ENCODE measurements around the gene IP6K2. TPM values are rescaled to one million over a fixed set of nuclear protein-coding genes. Genes with fewer than 3 reads are reported as not detected.

Gene IP6K2
- total and polyA plus RNA-seq, 2 of the 13 experiments (the other 11 are each of a cell fraction or from before 2014, with no cell fraction given), result 85.5 to 112 TPM

- TF ChIP-seq KDM5B (CRISPR knock-in tag; IDR thresholded peaks at IDR 0.05; ENCODE audit: borderline replicate concordance), result peak; percentile 100
- TF ChIP-seq ARNTL (CRISPR knock-in tag; IDR thresholded peaks at IDR 0.05), result peak; percentile 98
- TF ChIP-seq ZNF143 (CRISPR knock-in tag; IDR thresholded peaks at IDR 0.05), result peak; percentile 81
- peak; percentile 31; the same call in 1 of the 2 replicates for TF ChIP-seq HCFC1 (IDR thresholded peaks at IDR 0.05; ENCODE audit: low read depth, low read length)
- TF ChIP-seq ZNF674 (CRISPR knock-in tag; IDR thresholded peaks at IDR 0.05; ENCODE audit: low read depth), result peak; percentile 100
- peak; percentile 97 for TF ChIP-seq JUN (CRISPR knock-in tag; IDR thresholded peaks at IDR 0.05)
- peak; percentile 95 for TF ChIP-seq SSRP1 (CRISPR knock-in tag; IDR thresholded peaks at IDR 0.05)
- TF ChIP-seq CREM (IDR thresholded peaks at IDR 0.05), result no peak
- TF ChIP-seq CREM (CRISPR knock-in tag; IDR thresholded peaks at IDR 0.05), result peak; percentile 85
- TF ChIP-seq ZNF225 (CRISPR knock-in tag; IDR thresholded peaks at IDR 0.05), result peak; percentile 100
- TF ChIP-seq, protein P1, sequence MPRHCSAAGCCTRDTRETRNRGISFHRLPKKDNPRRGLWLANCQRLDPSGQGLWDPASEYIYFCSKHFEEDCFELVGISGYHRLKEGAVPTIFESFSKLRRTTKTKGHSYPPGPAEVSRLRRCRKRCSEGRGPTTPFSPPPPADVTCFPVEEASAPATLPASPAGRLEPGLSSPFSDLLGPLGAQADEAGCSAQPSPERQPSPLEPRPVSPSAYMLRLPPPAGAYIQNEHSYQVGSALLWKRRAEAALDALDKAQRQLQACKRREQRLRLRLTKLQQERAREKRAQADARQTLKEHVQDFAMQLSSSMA (CRISPR knock-in tag; IDR thresholded peaks at IDR 0.05), result peak; percentile 98
- TF ChIP-seq ZNF703 (CRISPR knock-in tag; IDR thresholded peaks at IDR 0.05; ENCODE audit: borderline replicate concordance), result peak; percentile 100
- TF ChIP-seq LCORL (IDR thresholded peaks at IDR 0.05), result no peak
- peak; percentile 97 for TF ChIP-seq LCORL (CRISPR knock-in tag; IDR thresholded peaks at IDR 0.05)
- peak; percentile 100 for TF ChIP-seq ZNF614 (CRISPR knock-in tag; IDR thresholded peaks at IDR 0.05; ENCODE audit: borderline replicate concordance)
- TF ChIP-seq, protein P2, sequence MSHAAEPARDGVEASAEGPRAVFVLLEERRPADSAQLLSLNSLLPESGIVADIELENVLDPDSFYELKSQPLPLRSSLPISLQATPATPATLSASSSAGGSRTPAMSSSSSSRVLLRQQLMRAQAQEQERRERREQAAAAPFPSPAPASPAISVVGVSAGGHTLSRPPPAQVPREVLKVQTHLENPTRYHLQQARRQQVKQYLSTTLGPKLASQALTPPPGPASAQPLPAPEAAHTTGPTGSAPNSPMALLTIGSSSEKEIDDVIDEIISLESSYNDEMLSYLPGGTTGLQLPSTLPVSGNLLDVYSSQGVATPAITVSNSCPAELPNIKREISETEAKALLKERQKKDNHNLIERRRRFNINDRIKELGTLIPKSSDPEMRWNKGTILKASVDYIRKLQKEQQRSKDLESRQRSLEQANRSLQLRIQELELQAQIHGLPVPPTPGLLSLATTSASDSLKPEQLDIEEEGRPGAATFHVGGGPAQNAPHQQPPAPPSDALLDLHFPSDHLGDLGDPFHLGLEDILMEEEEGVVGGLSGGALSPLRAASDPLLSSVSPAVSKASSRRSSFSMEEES (CRISPR knock-in tag; IDR thresholded peaks at IDR 0.05), result peak; percentile 100
- TF ChIP-seq MEIS1 (CRISPR knock-in tag; IDR thresholded peaks at IDR 0.05; ENCODE audit: borderline replicate concordance), result peak; percentile 100
- peak; percentile 100 for TF ChIP-seq ZIK1 (CRISPR knock-in tag; IDR thresholded peaks at IDR 0.05; ENCODE audit: borderline replicate concordance, low read depth)
- TF ChIP-seq PREB (CRISPR knock-in tag; IDR thresholded peaks at IDR 0.05), result peak; percentile 100
- peak; percentile 100 for TF ChIP-seq ZNF607 (CRISPR knock-in tag; IDR thresholded peaks at IDR 0.05; ENCODE audit: borderline replicate concordance)
- peak; percentile 99 for TF ChIP-seq MEF2D (CRISPR knock-in tag; IDR thresholded peaks at IDR 0.05)
- TF ChIP-seq ZSCAN22 (CRISPR knock-in tag; IDR thresholded peaks at IDR 0.05), result peak; percentile 94
- TF ChIP-seq, protein P3, sequence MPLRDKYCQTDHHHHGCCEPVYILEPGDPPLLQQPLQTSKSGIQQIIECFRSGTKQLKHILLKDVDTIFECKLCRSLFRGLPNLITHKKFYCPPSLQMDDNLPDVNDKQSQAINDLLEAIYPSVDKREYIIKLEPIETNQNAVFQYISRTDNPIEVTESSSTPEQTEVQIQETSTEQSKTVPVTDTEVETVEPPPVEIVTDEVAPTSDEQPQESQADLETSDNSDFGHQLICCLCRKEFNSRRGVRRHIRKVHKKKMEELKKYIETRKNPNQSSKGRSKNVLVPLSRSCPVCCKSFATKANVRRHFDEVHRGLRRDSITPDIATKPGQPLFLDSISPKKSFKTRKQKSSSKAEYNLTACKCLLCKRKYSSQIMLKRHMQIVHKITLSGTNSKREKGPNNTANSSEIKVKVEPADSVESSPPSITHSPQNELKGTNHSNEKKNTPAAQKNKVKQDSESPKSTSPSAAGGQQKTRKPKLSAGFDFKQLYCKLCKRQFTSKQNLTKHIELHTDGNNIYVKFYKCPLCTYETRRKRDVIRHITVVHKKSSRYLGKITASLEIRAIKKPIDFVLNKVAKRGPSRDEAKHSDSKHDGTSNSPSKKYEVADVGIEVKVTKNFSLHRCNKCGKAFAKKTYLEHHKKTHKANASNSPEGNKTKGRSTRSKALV (CRISPR knock-in tag; IDR thresholded peaks at IDR 0.05), result peak; percentile 100
- TF ChIP-seq ZNF644 (CRISPR knock-in tag; IDR thresholded peaks at IDR 0.05; ENCODE audit: low read depth), result peak; percentile 95
- TF ChIP-seq ZNF562 (CRISPR knock-in tag; IDR thresholded peaks at IDR 0.05; ENCODE audit: borderline replicate concordance), result peak; percentile 97
- no peak for TF ChIP-seq ZNF513 (CRISPR knock-in tag; conservative IDR thresholded peaks at IDR 0.05)
Observed at GRCh38 chr3:48661501-48662144, 55.4 kb downstream of the IP6K2 start (continued).

All from HepG2 (cell line).